Tibial nerve (tissue), 4 donors: ENCODE measurements around the gene ATRX.

ENCODE experiments used
- CTCF ChIP-seq, 5 experiments: fragments of 200-600 bp in 3 of 5; fragments of 450-650 bp in 2 of 5; sonication (generic) in 3 of 5; IDR thresholded peaks; one replicate each; pipeline ENCODE4 v1.5.1; 2016 to 2019; ENCODE audit warnings: antibody characterized with exemption in 5 of 5, mild to moderate bottlenecking in 3 of 5, moderate library complexity in 2 of 5
- EP300 ChIP-seq, 2 donors: sonication (generic); formaldehyde crosslinking; IDR thresholded peaks; one replicate each; pipeline ENCODE4 v1.6.1; 2017; ENCODE audit warnings: antibody characterized with exemption in 2 of 2, mild to moderate bottlenecking in 1 of 2
- POLR2A ChIP-seq, 2 donors: fragments of 450-650 bp; IDR thresholded peaks; one replicate each; pipeline ENCODE4 v1.6.1; 2017; ENCODE audit warnings: antibody characterized with exemption in 2 of 2, mild to moderate bottlenecking in 2 of 2, moderate library complexity in 2 of 2

GRCh38 chrX:77785486-77786364 is at the start of gene ATRX:
- no peak for TF ChIP-seq CTCF (IDR thresholded peaks at IDR 0.05)
- TF ChIP-seq POLR2A (IDR thresholded peaks at IDR 0.05) = peak in 1 of 2 donors; percentile 53
- TF ChIP-seq EP300 (IDR thresholded peaks at IDR 0.05) = peak in 1 of 2 donors; percentile 78
